ENCODE measurements around the gene GRM7.

GRCh38 chr3:7447197-7447769 lies 586.4 kb downstream of the GRM7 start:
- no peak for TF ChIP-seq CTCF (IDR thresholded peaks at IDR 0.05)
- no peak for TF ChIP-seq EZH2 (IDR thresholded peaks at IDR 0.05; ENCODE audit: borderline replicate concordance, insufficient read depth, low read depth, low read length, poor library complexity, severe bottlenecking)
